ENCODE data around the gene RPS2. TPM values are rescaled to one million over a fixed set of nuclear protein-coding genes. Genes with fewer than 3 reads are reported as not detected.
"Not testable (repeated sequence)": the region's sequence is repeated elsewhere in the genome, so short reads cannot be mapped to it uniquely, and the experiment has no call there.

Gene RPS2
- total RNA-seq, 1 donor from 2014 or later = 545 TPM

- DNase-seq (ENCODE audit: low spot score) (no peak), ATAC-seq (peak; percentile 4)
Measured at GRCh38 chr16:1965396-1966001, 873 bp upstream of the RPS2 start.

GRCh38 chr16:1963806-1964505, 670 bp downstream of the RPS2 start:
- DNase-seq (ENCODE audit: low spot score) (no peak), ATAC-seq (peak; percentile 6)

- DNase-seq (ENCODE audit: low spot score); ATAC-seq: not testable (repeated sequence)
Measured at GRCh38 chr16:1962161-1963153, 2.2 kb downstream of the RPS2 start.

GRCh38 chr16:1961651-1962067, 3.0 kb downstream of the RPS2 start:
- ATAC-seq (no peak), DNase-seq (ENCODE audit: low spot score) (no peak)

- no peak for ATAC-seq
- no peak for DNase-seq (ENCODE audit: low spot score)
Measured at GRCh38 chr16:1960665-1961630, 3.7 kb downstream of the RPS2 start.

- ATAC-seq (peak; percentile 96), DNase-seq (ENCODE audit: low spot score) (peak; percentile 96)
Measured at GRCh38 chr16:1959269-1960039, 5.2 kb downstream of the RPS2 start, which contains the start of gene NDUFB10. Gene NDUFB10, plus strand, starts transcription at chr16:1959538. Its CDS starts 87 bp downstream, at chr16:1959625.

GRCh38 chr16:1958715-1959268, 5.8 kb downstream of the RPS2 start:
- no peak for DNase-seq (ENCODE audit: low spot score)
- peak; percentile 9 for ATAC-seq

GRCh38 chr16:1958143-1958491, 6.5 kb downstream of the RPS2 start:
- not testable (repeated sequence) for DNase-seq (ENCODE audit: low spot score)

GRCh38 chr16:1957434-1958142, 7.0 kb downstream of the RPS2 start:
- not testable (repeated sequence) for DNase-seq (ENCODE audit: low spot score); ATAC-seq

More at GRCh38 chr16:1958143-1958491, 6.5 kb downstream of the RPS2 start:
- ATAC-seq = not testable (repeated sequence)

- ATAC-seq (no peak), DNase-seq (ENCODE audit: low spot score) (no peak)
Measured at GRCh38 chr16:1953734-1954133, 10.9 kb downstream of the RPS2 start.

GRCh38 chr16:1950559-1950958, 14.1 kb downstream of the RPS2 start:
- no peak for ATAC-seq

GRCh38 chr16:1950047-1950446, 14.6 kb downstream of the RPS2 start:
- DNase-seq (ENCODE audit: low spot score) (no peak), ATAC-seq (peak; percentile 8)

More at GRCh38 chr16:1950559-1950958, 14.1 kb downstream of the RPS2 start:
- DNase-seq (ENCODE audit: low spot score) = no peak

- no peak for ATAC-seq
Measured at GRCh38 chr16:1949507-1949906, 15.1 kb downstream of the RPS2 start.

GRCh38 chr16:1947369-1947670, 17.3 kb downstream of the RPS2 start:
- ATAC-seq (no peak), DNase-seq (ENCODE audit: low spot score) (no peak)

More at GRCh38 chr16:1949507-1949906, 15.1 kb downstream of the RPS2 start:
- DNase-seq (ENCODE audit: low spot score) = no peak

GRCh38 chr16:1946495-1947368, 17.9 kb downstream of the RPS2 start:
- DNase-seq (ENCODE audit: low spot score) = no peak

GRCh38 chr16:1945559-1946391, 18.9 kb downstream of the RPS2 start:
- DNase-seq (ENCODE audit: low spot score) (no peak), ATAC-seq (no peak)

More at GRCh38 chr16:1946495-1947368, 17.9 kb downstream of the RPS2 start:
- no peak for ATAC-seq
